ENCODE data around the gene FSD1L.
A peak's percentile ranks its signal among the peaks of the same experiment; 100 is the strongest.
"Not testable (repeated sequence)": the region's sequence is repeated elsewhere in the genome, so short reads cannot be mapped to it uniquely, and the experiment has no call there.

Gene FSD1L

GRCh38 chr9:105483618-105484017, 35.8 kb downstream of the FSD1L start:
- DNase-seq: no peak

GRCh38 chr9:105484226-105484625, 36.4 kb downstream of the FSD1L start:
- no peak for DNase-seq

GRCh38 chr9:105485131-105485530, 37.3 kb downstream of the FSD1L start:
- no peak for DNase-seq

- DNase-seq: no peak
Observed at GRCh38 chr9:105496826-105497225, 49.0 kb downstream of the FSD1L start.

- no peak for DNase-seq
Observed at GRCh38 chr9:105497704-105498103, 49.9 kb downstream of the FSD1L start.

- no peak for DNase-seq
Observed at GRCh38 chr9:105500108-105500766, 52.4 kb downstream of the FSD1L start.

GRCh38 chr9:105501414-105501813, 53.6 kb downstream of the FSD1L start:
- DNase-seq: no peak

- no peak for DNase-seq
Observed at GRCh38 chr9:105502276-105502675, 54.4 kb downstream of the FSD1L start.

GRCh38 chr9:105503881-105504280, 56.0 kb downstream of the FSD1L start:
- no peak for DNase-seq

GRCh38 chr9:105507096-105507790, 59.4 kb downstream of the FSD1L start:
- no peak for DNase-seq

- DNase-seq: no peak
Observed at GRCh38 chr9:105508530-105508929, 60.7 kb downstream of the FSD1L start.

- DNase-seq: no peak
Observed at GRCh38 chr9:105510024-105510423, 62.2 kb downstream of the FSD1L start.

GRCh38 chr9:105511446-105511845, 63.6 kb downstream of the FSD1L start:
- DNase-seq: no peak

GRCh38 chr9:105515811-105516413, 68.1 kb downstream of the FSD1L start:
- no peak for DNase-seq

- peak in 4 of 56 donors; percentile 2 to 9 (median 6) for DNase-seq
Observed at GRCh38 chr9:105519710-105520369, 72.0 kb downstream of the FSD1L start.

GRCh38 chr9:105520992-105521391, 73.2 kb downstream of the FSD1L start:
- not testable (repeated sequence) for DNase-seq

GRCh38 chr9:105522618-105523385, 75.0 kb downstream of the FSD1L start:
- not testable (repeated sequence) for DNase-seq

- DNase-seq: no peak
Observed at GRCh38 chr9:105531530-105531929, 83.7 kb downstream of the FSD1L start.

GRCh38 chr9:105535920-105536668, 88.3 kb downstream of the FSD1L start:
- DNase-seq: no peak

GRCh38 chr9:105539452-105539851, 91.6 kb downstream of the FSD1L start:
- DNase-seq: no peak

GRCh38 chr9:105541838-105542237, 94.0 kb downstream of the FSD1L start:
- no peak for DNase-seq

All from nucleus accumbens (tissue), 56 donors.